ENCODE data around the gene SLC22A17. TPM values are rescaled to one million over a fixed set of nuclear protein-coding genes. Genes with fewer than 3 reads are reported as not detected.
A peak's percentile ranks its signal among the peaks of the same experiment; 100 is the strongest.

Gene SLC22A17
- total and polyA plus RNA-seq, 9 of the 15 experiments (the other 6 are each of a cell fraction or from before 2014, with no cell fraction given) = 0.07 to 0.09 TPM; not detected in 7

DNA sequence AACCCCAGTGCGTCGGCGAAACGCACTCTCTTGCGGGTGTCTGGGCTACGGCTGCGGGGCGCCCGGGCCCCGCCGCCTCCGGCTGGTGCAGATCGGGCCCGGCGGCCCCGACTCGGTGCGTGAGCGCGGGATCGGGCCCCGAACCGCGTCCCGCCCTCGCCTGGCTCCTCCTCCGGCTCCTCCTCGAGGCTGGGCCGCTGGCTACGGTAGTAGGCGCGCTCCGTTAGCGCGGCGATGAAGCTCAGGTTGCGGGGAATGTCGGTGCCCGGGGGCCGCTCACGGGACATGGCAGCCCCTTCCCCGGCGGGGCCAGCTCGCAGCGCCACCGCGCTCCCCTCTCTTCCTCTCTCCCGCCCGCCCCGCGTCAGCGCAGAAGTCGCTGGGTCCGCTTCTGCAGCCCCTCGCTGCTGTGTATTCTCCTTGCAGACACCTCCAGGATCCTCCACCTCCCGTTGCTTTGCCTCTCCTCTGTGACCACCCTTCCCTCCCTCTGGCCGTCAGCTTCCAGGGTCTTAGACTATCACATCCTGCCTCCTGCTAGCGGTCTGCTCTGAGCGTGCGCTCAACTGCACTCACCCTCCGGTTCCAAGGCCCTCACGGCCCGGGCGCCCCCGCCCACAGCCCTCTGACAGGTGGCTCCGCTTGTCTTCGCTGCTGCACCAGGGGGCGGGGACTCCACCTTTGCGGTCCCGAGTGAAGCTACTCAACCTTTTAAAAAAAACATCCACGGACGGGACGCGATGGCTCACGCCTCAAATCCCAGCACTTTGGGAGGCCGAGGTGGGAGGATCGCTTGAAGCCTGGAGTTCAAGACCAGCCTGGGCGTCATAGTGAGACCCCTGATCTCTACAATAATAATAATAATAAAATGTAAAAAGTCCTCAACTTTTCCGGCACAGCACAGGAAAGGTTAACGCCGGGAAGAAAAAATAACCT, 50.1 kb downstream of the SLC22A17 start, which contains the start of gene PPP1R3E (continued):
- TF ChIP-seq HMGN3 (IDR thresholded peaks at IDR 0.05; ENCODE audit: borderline replicate concordance, extremely low read depth, insufficient read length, low read depth, low read length) (peak; percentile 15), PML (IDR thresholded peaks at IDR 0.05; ENCODE audit: low read length) (no peak), FOS (IDR thresholded peaks at IDR 0.05; ENCODE audit: extremely low read depth, insufficient read length) (no peak), RBM15 (IDR thresholded peaks at IDR 0.05; ENCODE audit: insufficient read depth, low read length) (no peak), ZNF12 (CRISPR knock-in tag; IDR thresholded peaks at IDR 0.05) (0 out of 2 replicates have a peak, but pooled peaks have one; percentile 59), TRIM28 (IDR thresholded peaks at IDR 0.05) (no peak), ZNF507 (tag; conservative IDR thresholded peaks at IDR 0.05) (no peak), CAMTA2 (CRISPR knock-in tag; conservative IDR thresholded peaks at IDR 0.05) (0 out of 2 replicates have a peak, but pooled peaks have one; percentile 65), TGIF2 (CRISPR knock-in tag; IDR thresholded peaks at IDR 0.05) (0 out of 2 replicates have a peak, but pooled peaks have one; percentile 29), ZNF436 (CRISPR knock-in tag; IDR thresholded peaks at IDR 0.05) (no peak), MBD2 (IDR thresholded peaks at IDR 0.05; ENCODE audit: borderline replicate concordance, low read depth) (no peak), PHF20 (IDR thresholded peaks at IDR 0.05; ENCODE audit: partially characterized antibody) (peak; percentile 6)
- TF ChIP-seq, protein P1, sequence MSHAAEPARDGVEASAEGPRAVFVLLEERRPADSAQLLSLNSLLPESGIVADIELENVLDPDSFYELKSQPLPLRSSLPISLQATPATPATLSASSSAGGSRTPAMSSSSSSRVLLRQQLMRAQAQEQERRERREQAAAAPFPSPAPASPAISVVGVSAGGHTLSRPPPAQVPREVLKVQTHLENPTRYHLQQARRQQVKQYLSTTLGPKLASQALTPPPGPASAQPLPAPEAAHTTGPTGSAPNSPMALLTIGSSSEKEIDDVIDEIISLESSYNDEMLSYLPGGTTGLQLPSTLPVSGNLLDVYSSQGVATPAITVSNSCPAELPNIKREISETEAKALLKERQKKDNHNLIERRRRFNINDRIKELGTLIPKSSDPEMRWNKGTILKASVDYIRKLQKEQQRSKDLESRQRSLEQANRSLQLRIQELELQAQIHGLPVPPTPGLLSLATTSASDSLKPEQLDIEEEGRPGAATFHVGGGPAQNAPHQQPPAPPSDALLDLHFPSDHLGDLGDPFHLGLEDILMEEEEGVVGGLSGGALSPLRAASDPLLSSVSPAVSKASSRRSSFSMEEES (CRISPR knock-in tag; IDR thresholded peaks at IDR 0.05) = no peak
- TF ChIP-seq, protein P2, sequence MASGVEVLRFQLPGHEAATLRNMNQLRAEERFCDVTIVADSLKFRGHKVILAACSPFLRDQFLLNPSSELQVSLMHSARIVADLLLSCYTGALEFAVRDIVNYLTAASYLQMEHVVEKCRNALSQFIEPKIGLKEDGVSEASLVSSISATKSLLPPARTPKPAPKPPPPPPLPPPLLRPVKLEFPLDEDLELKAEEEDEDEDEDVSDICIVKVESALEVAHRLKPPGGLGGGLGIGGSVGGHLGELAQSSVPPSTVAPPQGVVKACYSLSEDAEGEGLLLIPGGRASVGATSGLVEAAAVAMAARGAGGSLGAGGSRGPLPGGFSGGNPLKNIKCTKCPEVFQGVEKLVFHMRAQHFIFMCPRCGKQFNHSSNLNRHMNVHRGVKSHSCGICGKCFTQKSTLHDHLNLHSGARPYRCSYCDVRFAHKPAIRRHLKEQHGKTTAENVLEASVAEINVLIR (CRISPR knock-in tag; IDR thresholded peaks at IDR 0.05) = no peak
- TF ChIP-seq, protein P3, sequence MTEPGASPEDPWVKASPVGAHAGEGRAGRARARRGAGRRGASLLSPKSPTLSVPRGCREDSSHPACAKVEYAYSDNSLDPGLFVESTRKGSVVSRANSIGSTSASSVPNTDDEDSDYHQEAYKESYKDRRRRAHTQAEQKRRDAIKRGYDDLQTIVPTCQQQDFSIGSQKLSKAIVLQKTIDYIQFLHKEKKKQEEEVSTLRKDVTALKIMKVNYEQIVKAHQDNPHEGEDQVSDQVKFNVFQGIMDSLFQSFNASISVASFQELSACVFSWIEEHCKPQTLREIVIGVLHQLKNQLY (CRISPR knock-in tag; conservative IDR thresholded peaks at IDR 0.05) = no peak
- TF ChIP-seq, protein P4, sequence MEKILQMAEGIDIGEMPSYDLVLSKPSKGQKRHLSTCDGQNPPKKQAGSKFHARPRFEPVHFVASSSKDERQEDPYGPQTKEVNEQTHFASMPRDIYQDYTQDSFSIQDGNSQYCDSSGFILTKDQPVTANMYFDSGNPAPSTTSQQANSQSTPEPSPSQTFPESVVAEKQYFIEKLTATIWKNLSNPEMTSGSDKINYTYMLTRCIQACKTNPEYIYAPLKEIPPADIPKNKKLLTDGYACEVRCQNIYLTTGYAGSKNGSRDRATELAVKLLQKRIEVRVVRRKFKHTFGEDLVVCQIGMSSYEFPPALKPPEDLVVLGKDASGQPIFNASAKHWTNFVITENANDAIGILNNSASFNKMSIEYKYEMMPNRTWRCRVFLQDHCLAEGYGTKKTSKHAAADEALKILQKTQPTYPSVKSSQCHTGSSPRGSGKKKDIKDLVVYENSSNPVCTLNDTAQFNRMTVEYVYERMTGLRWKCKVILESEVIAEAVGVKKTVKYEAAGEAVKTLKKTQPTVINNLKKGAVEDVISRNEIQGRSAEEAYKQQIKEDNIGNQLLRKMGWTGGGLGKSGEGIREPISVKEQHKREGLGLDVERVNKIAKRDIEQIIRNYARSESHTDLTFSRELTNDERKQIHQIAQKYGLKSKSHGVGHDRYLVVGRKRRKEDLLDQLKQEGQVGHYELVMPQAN (IDR thresholded peaks at IDR 0.05; ENCODE audit: borderline replicate concordance) = peak; percentile 68; the same call in 1 of the 2 replicates
- TF ChIP-seq, protein P5, sequence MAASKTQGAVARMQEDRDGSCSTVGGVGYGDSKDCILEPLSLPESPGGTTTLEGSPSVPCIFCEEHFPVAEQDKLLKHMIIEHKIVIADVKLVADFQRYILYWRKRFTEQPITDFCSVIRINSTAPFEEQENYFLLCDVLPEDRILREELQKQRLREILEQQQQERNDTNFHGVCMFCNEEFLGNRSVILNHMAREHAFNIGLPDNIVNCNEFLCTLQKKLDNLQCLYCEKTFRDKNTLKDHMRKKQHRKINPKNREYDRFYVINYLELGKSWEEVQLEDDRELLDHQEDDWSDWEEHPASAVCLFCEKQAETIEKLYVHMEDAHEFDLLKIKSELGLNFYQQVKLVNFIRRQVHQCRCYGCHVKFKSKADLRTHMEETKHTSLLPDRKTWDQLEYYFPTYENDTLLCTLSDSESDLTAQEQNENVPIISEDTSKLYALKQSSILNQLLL (CRISPR knock-in tag; IDR thresholded peaks at IDR 0.05; ENCODE audit: borderline replicate concordance) = no peak
- TF ChIP-seq, protein P6, sequence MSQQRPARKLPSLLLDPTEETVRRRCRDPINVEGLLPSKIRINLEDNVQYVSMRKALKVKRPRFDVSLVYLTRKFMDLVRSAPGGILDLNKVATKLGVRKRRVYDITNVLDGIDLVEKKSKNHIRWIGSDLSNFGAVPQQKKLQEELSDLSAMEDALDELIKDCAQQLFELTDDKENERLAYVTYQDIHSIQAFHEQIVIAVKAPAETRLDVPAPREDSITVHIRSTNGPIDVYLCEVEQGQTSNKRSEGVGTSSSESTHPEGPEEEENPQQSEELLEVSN (IDR thresholded peaks at IDR 0.05; ENCODE audit: borderline replicate concordance in 1 of 2, extremely low read depth in 1 of 2, insufficient read depth in 1 of 2, insufficient read length in 1 of 2, low read depth in 1 of 2, low read length in 1 of 2, poor library complexity in 1 of 2, severe bottlenecking in 1 of 2) = peak; percentile 82 to 94
